Measurements from ENCODE around the gene DPM3. TPM values are rescaled to one million over a fixed set of nuclear protein-coding genes. Genes with fewer than 3 reads are reported as not detected.
A peak's percentile ranks its signal among the peaks of the same experiment; 100 is the strongest.

The DPM3 gene
- total and polyA plus RNA-seq, 2 of the 13 experiments (the other 11 are each of a cell fraction or from before 2014, with no cell fraction given), result 23.2 to 53.4 TPM

- no peak for TF ChIP-seq U2AF1 (optimal IDR thresholded peaks at IDR 0.05; ENCODE audit: low read depth, low read length)
- no peak for TF ChIP-seq ZFP90 (CRISPR knock-in tag; IDR thresholded peaks at IDR 0.05; ENCODE audit: borderline replicate concordance)
- TF ChIP-seq HOXA5 (CRISPR knock-in tag; IDR thresholded peaks at IDR 0.05), result peak; percentile 37; the same call in 1 of the 2 replicates
- TF ChIP-seq NFKBIZ (CRISPR knock-in tag; IDR thresholded peaks at IDR 0.05), result no peak
- TF ChIP-seq GTF3A (CRISPR knock-in tag; conservative IDR thresholded peaks at IDR 0.05), result no peak
- peak; percentile 33; the same call in 1 of the 2 replicates for TF ChIP-seq THAP9 (CRISPR knock-in tag; IDR thresholded peaks at IDR 0.05; ENCODE audit: borderline replicate concordance)
- no peak for TF ChIP-seq ZGPAT (CRISPR knock-in tag; IDR thresholded peaks at IDR 0.05)
- TF ChIP-seq BHLHE40 (IDR thresholded peaks at IDR 0.05; ENCODE audit: low read length), result peak; percentile 5; the same call in 1 of the 2 replicates
- 0 out of 2 replicates have a peak, but pooled peaks have one; percentile 55 for TF ChIP-seq ZNF292 (CRISPR knock-in tag; IDR thresholded peaks at IDR 0.05; ENCODE audit: borderline replicate concordance, low read depth)
- TF ChIP-seq ZNF674 (CRISPR knock-in tag; IDR thresholded peaks at IDR 0.05; ENCODE audit: low read depth), result no peak
- TF ChIP-seq ZNF672 (CRISPR knock-in tag; IDR thresholded peaks at IDR 0.05), result no peak
- peak; percentile 37; the same call in 1 of the 2 replicates for TF ChIP-seq SAP130 (CRISPR knock-in tag; IDR thresholded peaks at IDR 0.05; ENCODE audit: low read depth)
- TF ChIP-seq ZBTB2 (CRISPR knock-in tag; IDR thresholded peaks at IDR 0.05; ENCODE audit: low read depth), result no peak
- TF ChIP-seq FOXP4 (CRISPR knock-in tag; IDR thresholded peaks at IDR 0.05), result no peak
- no peak for TF ChIP-seq ZC3H13 (CRISPR knock-in tag; IDR thresholded peaks at IDR 0.05)
- peak; percentile 27 for TF ChIP-seq ZFX (CRISPR knock-in tag; IDR thresholded peaks at IDR 0.05; ENCODE audit: low read depth)
- peak; percentile 68 for TF ChIP-seq STAG1 (CRISPR knock-in tag; IDR thresholded peaks at IDR 0.05)
- 0 out of 2 replicates have a peak, but pooled peaks have one; percentile 53 for TF ChIP-seq TRAFD1 (CRISPR knock-in tag; IDR thresholded peaks at IDR 0.05; ENCODE audit: borderline replicate concordance)
- no peak for TF ChIP-seq TAF15 (IDR thresholded peaks at IDR 0.05; ENCODE audit: low read depth, low read length, poor library complexity, severe bottlenecking)
Measured at GRCh38 chr1:155093911-155094621, 46.3 kb downstream of the DPM3 start (continued).
